ENCODE data around the gene STON2. TPM values are rescaled to one million over a fixed set of nuclear protein-coding genes. Genes with fewer than 3 reads are reported as not detected.

Gene STON2
- total and polyA plus RNA-seq, 2 of the 13 experiments (the other 11 are each of a cell fraction or from before 2014, with no cell fraction given): 2.1 to 11.0 TPM

- TF ChIP-seq, protein P1, sequence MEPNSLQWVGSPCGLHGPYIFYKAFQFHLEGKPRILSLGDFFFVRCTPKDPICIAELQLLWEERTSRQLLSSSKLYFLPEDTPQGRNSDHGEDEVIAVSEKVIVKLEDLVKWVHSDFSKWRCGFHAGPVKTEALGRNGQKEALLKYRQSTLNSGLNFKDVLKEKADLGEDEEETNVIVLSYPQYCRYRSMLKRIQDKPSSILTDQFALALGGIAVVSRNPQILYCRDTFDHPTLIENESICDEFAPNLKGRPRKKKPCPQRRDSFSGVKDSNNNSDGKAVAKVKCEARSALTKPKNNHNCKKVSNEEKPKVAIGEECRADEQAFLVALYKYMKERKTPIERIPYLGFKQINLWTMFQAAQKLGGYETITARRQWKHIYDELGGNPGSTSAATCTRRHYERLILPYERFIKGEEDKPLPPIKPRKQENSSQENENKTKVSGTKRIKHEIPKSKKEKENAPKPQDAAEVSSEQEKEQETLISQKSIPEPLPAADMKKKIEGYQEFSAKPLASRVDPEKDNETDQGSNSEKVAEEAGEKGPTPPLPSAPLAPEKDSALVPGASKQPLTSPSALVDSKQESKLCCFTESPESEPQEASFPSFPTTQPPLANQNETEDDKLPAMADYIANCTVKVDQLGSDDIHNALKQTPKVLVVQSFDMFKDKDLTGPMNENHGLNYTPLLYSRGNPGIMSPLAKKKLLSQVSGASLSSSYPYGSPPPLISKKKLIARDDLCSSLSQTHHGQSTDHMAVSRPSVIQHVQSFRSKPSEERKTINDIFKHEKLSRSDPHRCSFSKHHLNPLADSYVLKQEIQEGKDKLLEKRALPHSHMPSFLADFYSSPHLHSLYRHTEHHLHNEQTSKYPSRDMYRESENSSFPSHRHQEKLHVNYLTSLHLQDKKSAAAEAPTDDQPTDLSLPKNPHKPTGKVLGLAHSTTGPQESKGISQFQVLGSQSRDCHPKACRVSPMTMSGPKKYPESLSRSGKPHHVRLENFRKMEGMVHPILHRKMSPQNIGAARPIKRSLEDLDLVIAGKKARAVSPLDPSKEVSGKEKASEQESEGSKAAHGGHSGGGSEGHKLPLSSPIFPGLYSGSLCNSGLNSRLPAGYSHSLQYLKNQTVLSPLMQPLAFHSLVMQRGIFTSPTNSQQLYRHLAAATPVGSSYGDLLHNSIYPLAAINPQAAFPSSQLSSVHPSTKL (CRISPR knock-in tag; IDR thresholded peaks at IDR 0.05): peak; percentile 76
- no peak for TF ChIP-seq THAP11 (CRISPR knock-in tag; IDR thresholded peaks at IDR 0.05)
- TF ChIP-seq CBX2 (IDR thresholded peaks at IDR 0.05; ENCODE audit: low read depth, low read length): no peak
- no peak for TF ChIP-seq CBX2 (CRISPR knock-in tag; IDR thresholded peaks at IDR 0.05; ENCODE audit: low read depth)
- no peak for TF ChIP-seq STAG1 (CRISPR knock-in tag; IDR thresholded peaks at IDR 0.05)
- TF ChIP-seq BCL6 (CRISPR knock-in tag; IDR thresholded peaks at IDR 0.05): peak; percentile 55; the same call in 1 of the 2 replicates
- TF ChIP-seq, protein P2, sequence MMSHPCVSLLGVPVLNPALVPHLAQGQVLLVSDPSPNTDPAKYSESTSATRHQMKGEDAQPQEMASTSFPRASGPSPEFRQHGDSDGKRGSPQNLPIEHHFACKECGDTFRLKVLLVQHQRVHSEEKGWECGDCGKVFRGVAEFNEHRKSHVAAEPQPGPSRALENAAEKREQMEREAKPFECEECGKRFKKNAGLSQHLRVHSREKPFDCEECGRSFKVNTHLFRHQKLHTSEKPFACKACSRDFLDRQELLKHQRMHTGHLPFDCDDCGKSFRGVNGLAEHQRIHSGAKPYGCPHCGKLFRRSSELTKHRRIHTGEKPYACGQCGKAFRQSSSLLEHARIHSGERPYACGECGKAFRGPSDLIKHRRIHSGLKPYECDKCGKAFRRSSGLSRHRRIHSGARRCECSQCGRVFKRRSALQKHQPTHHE (CRISPR knock-in tag; IDR thresholded peaks at IDR 0.05; ENCODE audit: borderline replicate concordance): no peak
- TF ChIP-seq KLF16 (CRISPR knock-in tag; IDR thresholded peaks at IDR 0.05): 0 out of 4 replicates have a peak, but pooled peaks of 1 of the 2 experiments have one; percentile 22
- TF ChIP-seq ZNF781 (CRISPR knock-in tag; IDR thresholded peaks at IDR 0.05; ENCODE audit: borderline replicate concordance, not compliant biosample characterization): no peak
- no peak for TF ChIP-seq FOXC1 (CRISPR knock-in tag; IDR thresholded peaks at IDR 0.05; ENCODE audit: borderline replicate concordance)
- no peak for TF ChIP-seq ZNF646 (CRISPR knock-in tag; IDR thresholded peaks at IDR 0.05)
- no peak for TF ChIP-seq ZGPAT (CRISPR knock-in tag; IDR thresholded peaks at IDR 0.05)
- TF ChIP-seq, protein P3, sequence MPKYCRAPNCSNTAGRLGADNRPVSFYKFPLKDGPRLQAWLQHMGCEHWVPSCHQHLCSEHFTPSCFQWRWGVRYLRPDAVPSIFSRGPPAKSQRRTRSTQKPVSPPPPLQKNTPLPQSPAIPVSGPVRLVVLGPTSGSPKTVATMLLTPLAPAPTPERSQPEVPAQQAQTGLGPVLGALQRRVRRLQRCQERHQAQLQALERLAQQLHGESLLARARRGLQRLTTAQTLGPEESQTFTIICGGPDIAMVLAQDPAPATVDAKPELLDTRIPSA (CRISPR knock-in tag; IDR thresholded peaks at IDR 0.05; ENCODE audit: borderline replicate concordance): no peak
- peak; percentile 73 for TF ChIP-seq RARA (CRISPR knock-in tag; IDR thresholded peaks at IDR 0.05)
- TF ChIP-seq TSC22D2 (CRISPR knock-in tag; IDR thresholded peaks at IDR 0.05; ENCODE audit: borderline replicate concordance): no peak
These were observed 80.8 kb downstream of the STON2 start (continued) for GRCh38 chr14:81319314-81319713.
